HG03439 (cell line): Measurements from ENCODE around the gene THAP11.
"Not testable (repeated sequence)": the region's sequence is repeated elsewhere in the genome, so short reads cannot be mapped to it uniquely, and the experiment has no call there.

Experiments used
- ATAC-seq: cut with Tn5 transposase; IDR thresholded peaks from one replicate; pipeline ENCODE4 v1.9.1; 2021; ENCODE audit warnings: mild to moderate bottlenecking, moderate library complexity; ENCODE audit not compliant: unreplicated experiment

Gene THAP11

GRCh38 chr16:67861877-67862276 lies 19.8 kb downstream of the THAP11 start:
- no peak for ATAC-seq

- no peak for ATAC-seq
Measured at GRCh38 chr16:67862623-67863583, 20.8 kb downstream of the THAP11 start.

GRCh38 chr16:67864044-67864443 lies 21.9 kb downstream of the THAP11 start:
- not testable (repeated sequence) for ATAC-seq

DNA sequence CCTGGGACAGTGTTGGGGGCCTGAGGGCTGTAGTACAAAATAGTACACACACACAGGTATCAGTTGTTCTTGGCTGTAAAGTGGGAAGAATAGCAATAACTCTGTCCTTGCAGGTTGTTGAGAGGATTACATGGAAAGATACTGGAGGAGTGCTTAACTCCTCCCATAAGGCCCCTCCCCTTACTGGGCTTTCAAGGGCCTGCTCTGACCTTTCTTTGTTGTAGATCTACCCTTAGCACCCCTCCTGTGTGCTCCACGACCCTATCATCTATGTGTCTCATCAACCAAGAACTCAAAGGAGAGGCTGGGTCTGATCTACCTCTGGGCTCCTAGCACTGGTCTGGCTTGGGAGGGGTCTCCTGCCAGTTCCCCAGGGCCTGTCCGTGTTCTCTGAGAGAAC lies 22.5 kb downstream of the THAP11 start:
- ATAC-seq = no peak

- no peak for ATAC-seq
Measured at GRCh38 chr16:67865318-67865717, 23.2 kb downstream of the THAP11 start.

- ATAC-seq = no peak
Measured at GRCh38 chr16:67868290-67868689, 26.2 kb downstream of the THAP11 start.

- no peak for ATAC-seq
Measured at GRCh38 chr16:67869653-67870052, 27.5 kb downstream of the THAP11 start.

DNA sequence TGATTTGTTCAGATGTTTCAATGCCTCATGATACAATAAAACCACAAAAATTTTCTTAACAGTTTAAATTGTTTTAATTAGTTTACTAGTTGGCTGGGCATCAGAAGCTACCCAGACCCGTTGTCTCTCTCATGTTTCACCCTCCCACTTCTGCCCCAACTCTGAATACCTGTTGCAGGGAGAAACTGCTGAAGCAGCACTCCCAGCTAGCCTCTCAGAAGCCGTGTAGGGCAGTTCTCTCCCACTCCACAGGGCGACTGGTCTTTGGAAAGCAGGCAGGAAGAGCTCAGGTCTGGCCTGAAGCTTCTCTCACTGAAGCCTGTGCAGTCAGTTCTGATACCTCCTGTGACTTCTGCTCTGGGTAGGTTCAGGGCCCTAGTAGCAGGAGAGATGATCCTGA lies 29.1 kb downstream of the THAP11 start:
- ATAC-seq = no peak

DNA sequence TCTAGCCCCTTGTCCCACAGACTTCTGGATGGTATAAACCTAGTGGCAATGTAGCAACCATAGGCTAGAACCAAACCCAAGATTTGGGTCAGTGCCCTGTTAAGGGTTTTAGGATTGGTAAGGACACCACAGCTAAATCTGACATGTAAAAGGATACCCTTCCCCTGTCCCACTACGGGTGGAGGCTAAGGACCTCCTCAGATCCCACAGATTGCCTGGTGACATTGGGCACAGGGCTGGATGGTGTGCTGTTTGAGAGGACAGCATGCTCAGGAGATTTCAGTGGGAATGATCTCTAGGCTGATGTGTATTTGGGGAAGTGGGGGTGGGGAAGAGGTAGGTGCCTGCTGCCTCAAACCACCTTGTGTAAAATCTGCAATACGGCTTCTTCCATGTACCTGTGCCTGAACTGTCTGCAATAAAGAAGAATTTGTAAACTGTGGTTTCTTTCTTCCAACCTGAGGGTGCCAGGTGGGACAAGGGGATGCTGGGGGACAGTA lies 30.1 kb downstream of the THAP11 start:
- no peak for ATAC-seq

DNA sequence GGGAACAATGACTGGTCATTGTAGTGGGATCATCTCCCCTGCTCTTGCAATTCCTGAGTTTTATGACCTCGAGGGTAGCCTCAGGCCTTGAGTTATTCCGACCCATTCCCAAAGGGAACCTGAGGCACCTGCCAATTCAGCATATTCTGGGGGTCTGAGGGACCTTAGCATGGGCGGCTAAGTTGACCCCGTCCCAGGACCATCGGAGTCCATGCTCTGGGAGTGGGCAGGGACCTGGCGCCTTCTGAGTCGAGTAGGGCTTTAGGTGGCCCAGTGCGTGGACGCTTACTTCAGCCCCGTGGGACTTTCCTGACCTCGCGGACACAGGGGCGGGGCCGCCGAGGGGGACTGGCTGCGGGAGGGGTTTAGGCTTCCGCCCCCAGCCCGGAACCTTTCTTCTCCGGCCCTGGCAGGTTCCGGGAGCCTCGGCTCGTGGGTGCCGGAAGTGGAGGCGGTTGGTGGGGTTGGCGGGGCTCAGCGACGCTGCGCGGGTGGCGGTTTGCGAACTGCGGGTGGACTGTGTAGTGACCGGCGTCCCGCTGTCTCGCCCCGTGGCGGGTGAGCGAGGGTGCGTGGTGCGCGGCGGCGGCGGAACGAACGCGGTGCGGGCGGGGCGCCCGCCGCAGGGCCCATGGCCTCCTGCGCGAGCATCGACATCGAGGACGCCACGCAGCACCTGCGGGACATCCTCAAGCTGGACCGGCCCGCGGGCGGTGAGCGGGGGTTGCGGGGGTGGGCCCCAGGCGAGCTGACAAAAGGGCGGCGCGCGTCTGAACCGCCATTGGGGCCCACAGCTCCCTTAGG lies 30.7 kb downstream of the THAP11 start, which contains the start of gene EDC4:
Gene EDC4 (plus strand): TSS at position 422 of the 804 bp plus-strand sequence. CDS start 210 bp downstream, at position 632.
- ATAC-seq = peak; percentile 68

DNA sequence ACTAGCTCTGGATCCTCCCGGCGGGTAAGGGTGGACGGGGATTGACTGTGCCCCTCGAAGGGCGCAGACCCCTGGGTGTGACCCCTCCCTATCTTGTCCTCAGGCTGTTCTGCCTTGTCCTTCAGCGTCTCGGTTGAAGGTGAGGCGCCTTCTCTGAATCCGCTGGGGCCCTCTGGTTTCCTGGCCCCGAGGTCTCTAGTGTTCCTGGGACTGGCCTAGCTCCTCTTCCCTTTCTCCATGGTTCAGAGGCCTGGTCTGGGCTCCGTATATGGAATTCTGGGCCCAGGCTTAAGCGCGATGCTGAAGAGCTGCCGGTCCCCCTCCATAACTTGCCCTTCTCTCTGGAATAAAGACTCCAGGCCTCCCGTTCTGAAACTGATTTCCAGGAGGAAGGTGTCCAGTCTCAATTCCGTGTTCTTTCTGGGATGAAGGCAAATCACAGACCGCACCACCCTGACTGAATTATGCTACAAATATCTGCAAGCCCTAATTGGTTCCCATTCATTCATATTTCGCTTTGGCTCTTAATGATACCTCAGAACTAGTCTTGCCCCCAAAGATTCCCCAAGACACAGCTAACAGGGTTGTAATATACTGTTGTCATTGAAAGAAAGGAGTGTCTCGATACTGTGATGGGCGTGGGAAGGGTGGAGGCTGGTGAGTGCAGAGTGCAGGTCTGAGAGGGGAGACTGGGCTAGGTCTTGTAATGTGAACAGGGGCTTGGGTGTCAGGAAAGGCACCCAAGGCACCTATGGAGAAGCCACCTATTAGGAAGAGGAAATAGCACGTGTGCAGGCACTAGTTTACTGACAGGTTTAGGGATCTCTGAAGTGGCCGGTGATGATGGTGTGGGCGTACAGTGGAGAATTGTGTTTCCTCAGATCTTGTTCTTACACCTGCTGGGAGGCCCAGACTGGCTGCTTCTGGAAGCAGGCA lies 31.6 kb downstream of the THAP11 start:
- peak; percentile 21 for ATAC-seq

- no peak for ATAC-seq
Measured at GRCh38 chr16:67874372-67874771, 32.3 kb downstream of the THAP11 start.

- ATAC-seq = no peak
Measured at GRCh38 chr16:67877064-67877463, 34.9 kb downstream of the THAP11 start.

DNA sequence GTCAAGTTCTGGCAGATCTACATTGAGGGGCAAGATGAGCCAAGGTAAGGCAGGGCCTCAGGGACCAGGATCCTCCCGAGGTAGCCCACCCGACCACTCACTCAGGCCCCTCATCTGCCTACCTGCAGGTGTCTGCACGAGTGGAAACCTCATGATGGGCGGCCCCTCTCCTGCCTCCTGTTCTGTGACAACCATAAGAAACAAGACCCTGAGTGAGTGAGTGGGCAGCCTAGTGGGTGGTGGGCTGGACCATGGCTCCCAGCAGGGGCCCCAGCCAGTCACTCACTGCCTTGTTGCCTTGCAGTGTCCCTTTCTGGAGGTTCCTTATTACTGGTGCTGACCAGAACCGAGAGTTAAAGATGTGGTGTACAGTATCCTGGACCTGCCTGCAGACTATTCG lies 36.1 kb downstream of the THAP11 start:
- no peak for ATAC-seq

- ATAC-seq = no peak
Measured at GRCh38 chr16:67878846-67879245, 36.7 kb downstream of the THAP11 start.

DNA sequence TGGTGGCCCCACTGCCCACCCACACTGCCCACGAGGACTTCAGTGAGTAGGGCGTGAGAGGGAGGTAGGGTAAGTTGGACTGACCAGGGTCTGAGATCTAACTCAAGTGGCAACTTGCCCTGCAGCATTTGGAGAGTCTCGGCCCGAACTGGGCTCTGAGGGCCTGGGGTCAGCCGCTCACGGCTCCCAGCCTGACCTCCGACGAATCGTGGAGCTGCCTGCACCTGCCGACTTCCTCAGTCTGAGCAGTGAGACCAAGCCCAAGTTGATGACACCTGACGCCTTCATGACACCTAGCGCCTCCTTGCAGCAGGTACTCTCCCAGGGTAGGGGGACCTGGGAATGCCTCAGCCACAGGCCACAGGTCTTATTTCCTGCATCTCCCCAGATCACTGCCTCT lies 37.3 kb downstream of the THAP11 start:
- no peak for ATAC-seq

DNA sequence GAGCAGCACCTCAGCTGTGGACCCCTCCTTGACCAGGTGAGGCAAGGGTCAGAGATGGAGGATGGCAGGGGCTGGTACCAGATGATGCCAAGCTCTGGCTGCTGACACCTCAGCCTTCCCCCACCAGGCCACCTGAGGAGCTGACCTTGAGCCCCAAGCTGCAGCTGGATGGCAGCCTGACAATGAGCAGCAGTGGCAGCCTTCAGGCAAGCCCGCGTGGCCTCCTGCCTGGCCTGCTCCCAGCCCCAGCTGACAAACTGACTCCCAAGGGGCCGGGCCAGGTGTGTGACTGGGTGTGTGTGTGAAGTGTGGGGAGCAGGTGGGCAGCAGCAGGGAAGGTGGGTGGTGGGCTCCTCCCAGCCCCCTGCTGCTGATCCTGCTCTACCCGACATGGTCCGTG lies 37.8 kb downstream of the THAP11 start:
- ATAC-seq = no peak

GRCh38 chr16:67880584-67880983 lies 38.5 kb downstream of the THAP11 start:
- ATAC-seq = no peak

GRCh38 chr16:67881621-67882161 lies 39.6 kb downstream of the THAP11 start:
- ATAC-seq = no peak
